GM19099 (cell line): ENCODE measurements around the gene TRANK1.

Experiments
- POLR2A ChIP-seq: IDR thresholded peaks from 3 replicates; pipeline ENCODE4 v1.6.1; 2011; ENCODE audit warnings: low read depth; ENCODE audit not compliant: insufficient read length; ENCODE audit errors: extremely low read depth

TRANK1 gene

GRCh38 chr3:36846406-36846805 lies 98.4 kb downstream of the TRANK1 start:
- TF ChIP-seq POLR2A = no peak

- no peak for TF ChIP-seq POLR2A
Measured at GRCh38 chr3:36843065-36844051, 101.5 kb downstream of the TRANK1 start.

GRCh38 chr3:36842275-36842674 lies 102.6 kb downstream of the TRANK1 start:
- TF ChIP-seq POLR2A = no peak

- no peak for TF ChIP-seq POLR2A
Measured at GRCh38 chr3:36840453-36840921, 104.4 kb downstream of the TRANK1 start.

- no peak for TF ChIP-seq POLR2A
Measured at GRCh38 chr3:36837089-36837488, 107.8 kb downstream of the TRANK1 start.

GRCh38 chr3:36833160-36833814 lies 111.6 kb downstream of the TRANK1 start:
- TF ChIP-seq POLR2A = no peak

GRCh38 chr3:36832406-36832805 lies 112.4 kb downstream of the TRANK1 start:
- TF ChIP-seq POLR2A = no peak

GRCh38 chr3:36827133-36827532 lies 117.7 kb downstream of the TRANK1 start:
- TF ChIP-seq POLR2A = no peak

GRCh38 chr3:36826240-36826639 lies 118.6 kb downstream of the TRANK1 start:
- TF ChIP-seq POLR2A = no peak

- no peak for TF ChIP-seq POLR2A
Measured at GRCh38 chr3:36824443-36824842, 120.4 kb downstream of the TRANK1 start.

GRCh38 chr3:36823806-36824205 lies 121.0 kb downstream of the TRANK1 start:
- no peak for TF ChIP-seq POLR2A

GRCh38 chr3:36820083-36820482 lies 124.8 kb downstream of the TRANK1 start:
- TF ChIP-seq POLR2A = no peak

GRCh38 chr3:36817806-36818533 lies 126.9 kb downstream of the TRANK1 start:
- no peak for TF ChIP-seq POLR2A

GRCh38 chr3:36815375-36815774 lies 129.5 kb downstream of the TRANK1 start:
- TF ChIP-seq POLR2A = no peak

GRCh38 chr3:36814776-36815175 lies 130.1 kb downstream of the TRANK1 start:
- TF ChIP-seq POLR2A = no peak

- no peak for TF ChIP-seq POLR2A
Measured at GRCh38 chr3:36814066-36814717, 130.7 kb downstream of the TRANK1 start.

GRCh38 chr3:36813305-36813704 lies 131.5 kb downstream of the TRANK1 start:
- no peak for TF ChIP-seq POLR2A
